WTC11 (cell line): ENCODE results near the gene CDK12.
"Not testable (repeated sequence)": the region's sequence is repeated elsewhere in the genome, so short reads cannot be mapped to it uniquely, and the experiment has no call there.

ENCODE experiments used
- JUN ChIP-seq: sonication (generic); formaldehyde crosslinking; IDR thresholded peaks from 2 replicates; pipeline ENCODE4 v1.8.0; 2023; ENCODE audit warnings: mild to moderate bottlenecking, missing genetic modification reagents
- NFYB ChIP-seq: sonication (generic); formaldehyde crosslinking; conservative IDR thresholded peaks from 2 replicates; pipeline ENCODE4 v1.8.0; 2022; ENCODE audit warnings: low read depth, missing genetic modification reagents
- RORB ChIP-seq: fragments of 250-450 bp; sonication (Bioruptor Pico); IDR thresholded peaks from 2 replicates; pipeline ENCODE4 v1.9.0; 2021; ENCODE audit warnings: mild to moderate bottlenecking
- SP1 ChIP-seq: sonication (generic); formaldehyde crosslinking; conservative IDR thresholded peaks from 2 replicates; pipeline ENCODE4 v1.8.1; 2022; ENCODE audit warnings: missing genetic modification reagents
- TEAD1 ChIP-seq: sonication (generic); formaldehyde crosslinking; IDR thresholded peaks from 2 replicates; pipeline ENCODE4 v1.8.0; 2022; ENCODE audit warnings: mild to moderate bottlenecking, missing genetic modification reagents
- TF ChIP-seq, protein P1 (sequence below): fragments of 200-600 bp; IDR thresholded peaks from 2 replicates; pipeline ENCODE4 v1.8.0; 2022; ENCODE audit warnings: antibody characterized with exemption
- TF ChIP-seq, protein P2 (sequence below): sonication (generic); formaldehyde crosslinking; IDR thresholded peaks from 2 replicates; pipeline ENCODE4 v1.8.0; 2022; ENCODE audit warnings: mild to moderate bottlenecking, missing genetic modification reagents
- TF ChIP-seq, protein P3 (sequence below): sonication (generic); formaldehyde crosslinking; IDR thresholded peaks from 2 replicates; pipeline ENCODE4 v1.8.1; 2022; ENCODE audit warnings: low read depth, mild to moderate bottlenecking, moderate library complexity, missing genetic modification reagents, borderline replicate concordance
- TF ChIP-seq, protein P4 (sequence below): sonication (generic); formaldehyde crosslinking; IDR thresholded peaks from 2 replicates; pipeline ENCODE4 v1.8.1; 2023; ENCODE audit warnings: mild to moderate bottlenecking, missing genetic modification reagents, borderline replicate concordance
- TF ChIP-seq, protein P5 (sequence below): fragments of 250-450 bp; sonication (Bioruptor Pico); conservative IDR thresholded peaks from 2 replicates; pipeline ENCODE4 v1.9.0; 2021; ENCODE audit warnings: mild to moderate bottlenecking

DNA sequence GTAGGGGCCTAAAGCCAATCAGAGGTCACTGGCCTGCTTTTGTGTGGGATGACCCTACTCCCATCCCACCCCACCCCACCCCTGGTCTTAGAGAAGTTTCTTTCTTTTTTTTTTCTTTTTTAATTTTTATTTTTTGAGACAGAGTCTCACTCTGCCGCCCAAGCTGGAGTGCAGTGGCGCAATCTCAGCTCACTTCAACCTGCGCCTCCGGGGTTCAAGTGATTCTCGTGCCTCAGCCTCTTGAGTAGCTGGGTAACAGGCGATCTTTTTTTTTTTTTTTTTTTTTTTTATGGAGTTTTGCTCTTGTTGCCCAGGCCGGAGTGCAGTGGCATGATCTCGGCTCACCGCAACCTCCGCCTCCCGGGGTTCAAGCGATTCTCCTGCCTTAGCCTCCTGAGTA, 83.1 kb downstream of the CDK12 start:
- TF ChIP-seq, protein P1, sequence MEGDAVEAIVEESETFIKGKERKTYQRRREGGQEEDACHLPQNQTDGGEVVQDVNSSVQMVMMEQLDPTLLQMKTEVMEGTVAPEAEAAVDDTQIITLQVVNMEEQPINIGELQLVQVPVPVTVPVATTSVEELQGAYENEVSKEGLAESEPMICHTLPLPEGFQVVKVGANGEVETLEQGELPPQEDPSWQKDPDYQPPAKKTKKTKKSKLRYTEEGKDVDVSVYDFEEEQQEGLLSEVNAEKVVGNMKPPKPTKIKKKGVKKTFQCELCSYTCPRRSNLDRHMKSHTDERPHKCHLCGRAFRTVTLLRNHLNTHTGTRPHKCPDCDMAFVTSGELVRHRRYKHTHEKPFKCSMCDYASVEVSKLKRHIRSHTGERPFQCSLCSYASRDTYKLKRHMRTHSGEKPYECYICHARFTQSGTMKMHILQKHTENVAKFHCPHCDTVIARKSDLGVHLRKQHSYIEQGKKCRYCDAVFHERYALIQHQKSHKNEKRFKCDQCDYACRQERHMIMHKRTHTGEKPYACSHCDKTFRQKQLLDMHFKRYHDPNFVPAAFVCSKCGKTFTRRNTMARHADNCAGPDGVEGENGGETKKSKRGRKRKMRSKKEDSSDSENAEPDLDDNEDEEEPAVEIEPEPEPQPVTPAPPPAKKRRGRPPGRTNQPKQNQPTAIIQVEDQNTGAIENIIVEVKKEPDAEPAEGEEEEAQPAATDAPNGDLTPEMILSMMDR = not testable (repeated sequence)
- TF ChIP-seq RORB (CRISPR knock-in tag); SP1; TEAD1 (CRISPR knock-in tag); NFYB (CRISPR knock-in tag); JUN (CRISPR knock-in tag): not testable (repeated sequence)
- TF ChIP-seq, protein P2, sequence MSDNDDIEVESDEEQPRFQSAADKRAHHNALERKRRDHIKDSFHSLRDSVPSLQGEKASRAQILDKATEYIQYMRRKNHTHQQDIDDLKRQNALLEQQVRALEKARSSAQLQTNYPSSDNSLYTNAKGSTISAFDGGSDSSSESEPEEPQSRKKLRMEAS (CRISPR knock-in tag) = not testable (repeated sequence)
- TF ChIP-seq, protein P3, sequence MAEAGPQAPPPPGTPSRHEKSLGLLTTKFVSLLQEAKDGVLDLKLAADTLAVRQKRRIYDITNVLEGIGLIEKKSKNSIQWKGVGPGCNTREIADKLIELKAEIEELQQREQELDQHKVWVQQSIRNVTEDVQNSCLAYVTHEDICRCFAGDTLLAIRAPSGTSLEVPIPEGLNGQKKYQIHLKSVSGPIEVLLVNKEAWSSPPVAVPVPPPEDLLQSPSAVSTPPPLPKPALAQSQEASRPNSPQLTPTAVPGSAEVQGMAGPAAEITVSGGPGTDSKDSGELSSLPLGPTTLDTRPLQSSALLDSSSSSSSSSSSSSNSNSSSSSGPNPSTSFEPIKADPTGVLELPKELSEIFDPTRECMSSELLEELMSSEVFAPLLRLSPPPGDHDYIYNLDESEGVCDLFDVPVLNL = not testable (repeated sequence)
- TF ChIP-seq, protein P4, sequence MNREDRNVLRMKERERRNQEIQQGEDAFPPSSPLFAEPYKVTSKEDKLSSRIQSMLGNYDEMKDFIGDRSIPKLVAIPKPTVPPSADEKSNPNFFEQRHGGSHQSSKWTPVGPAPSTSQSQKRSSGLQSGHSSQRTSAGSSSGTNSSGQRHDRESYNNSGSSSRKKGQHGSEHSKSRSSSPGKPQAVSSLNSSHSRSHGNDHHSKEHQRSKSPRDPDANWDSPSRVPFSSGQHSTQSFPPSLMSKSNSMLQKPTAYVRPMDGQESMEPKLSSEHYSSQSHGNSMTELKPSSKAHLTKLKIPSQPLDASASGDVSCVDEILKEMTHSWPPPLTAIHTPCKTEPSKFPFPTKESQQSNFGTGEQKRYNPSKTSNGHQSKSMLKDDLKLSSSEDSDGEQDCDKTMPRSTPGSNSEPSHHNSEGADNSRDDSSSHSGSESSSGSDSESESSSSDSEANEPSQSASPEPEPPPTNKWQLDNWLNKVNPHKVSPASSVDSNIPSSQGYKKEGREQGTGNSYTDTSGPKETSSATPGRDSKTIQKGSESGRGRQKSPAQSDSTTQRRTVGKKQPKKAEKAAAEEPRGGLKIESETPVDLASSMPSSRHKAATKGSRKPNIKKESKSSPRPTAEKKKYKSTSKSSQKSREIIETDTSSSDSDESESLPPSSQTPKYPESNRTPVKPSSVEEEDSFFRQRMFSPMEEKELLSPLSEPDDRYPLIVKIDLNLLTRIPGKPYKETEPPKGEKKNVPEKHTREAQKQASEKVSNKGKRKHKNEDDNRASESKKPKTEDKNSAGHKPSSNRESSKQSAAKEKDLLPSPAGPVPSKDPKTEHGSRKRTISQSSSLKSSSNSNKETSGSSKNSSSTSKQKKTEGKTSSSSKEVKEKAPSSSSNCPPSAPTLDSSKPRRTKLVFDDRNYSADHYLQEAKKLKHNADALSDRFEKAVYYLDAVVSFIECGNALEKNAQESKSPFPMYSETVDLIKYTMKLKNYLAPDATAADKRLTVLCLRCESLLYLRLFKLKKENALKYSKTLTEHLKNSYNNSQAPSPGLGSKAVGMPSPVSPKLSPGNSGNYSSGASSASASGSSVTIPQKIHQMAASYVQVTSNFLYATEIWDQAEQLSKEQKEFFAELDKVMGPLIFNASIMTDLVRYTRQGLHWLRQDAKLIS (CRISPR knock-in tag) = not testable (repeated sequence)
- TF ChIP-seq, protein P5, sequence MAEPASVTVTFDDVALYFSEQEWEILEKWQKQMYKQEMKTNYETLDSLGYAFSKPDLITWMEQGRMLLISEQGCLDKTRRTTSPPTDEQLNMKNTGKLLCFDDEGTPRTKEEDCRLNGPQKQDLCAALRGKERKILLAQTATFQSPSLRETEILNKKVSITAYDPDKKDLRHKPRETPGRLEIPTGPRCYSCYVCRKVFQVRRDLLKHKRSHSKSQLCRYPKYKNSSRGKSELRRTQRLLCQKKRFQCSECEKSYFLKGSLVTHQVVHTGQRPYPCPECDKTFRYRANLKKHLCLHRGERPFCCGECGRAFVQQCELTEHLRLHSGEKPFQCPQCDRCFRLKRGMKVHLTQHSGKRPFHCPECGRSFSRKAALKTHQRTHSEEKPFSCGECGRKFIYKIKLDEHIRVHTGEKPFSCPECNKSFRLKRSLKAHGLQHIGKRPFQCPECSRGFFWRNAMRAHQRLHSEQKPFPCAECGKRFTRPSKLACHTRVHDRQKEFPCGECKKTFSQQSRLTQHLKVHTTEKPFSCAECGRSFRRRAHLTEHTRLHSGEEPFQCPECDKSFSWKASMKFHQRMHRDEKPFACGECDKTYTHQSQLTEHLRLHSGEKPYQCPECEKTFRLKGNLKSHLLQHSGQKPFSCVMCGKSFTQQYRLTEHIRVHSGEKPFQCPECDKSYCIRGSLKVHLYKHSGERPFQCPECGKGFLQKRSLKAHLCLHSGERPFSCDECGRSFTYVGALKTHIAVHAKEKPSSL (CRISPR knock-in tag) = not testable (repeated sequence)
